Activated CD4-positive, alpha-beta T cell treated with anti-CD3 and anti-CD28 coated beads, Interleukin-2, amount 10 ng/mL, durations not matched to agents 7 days and 5 days (primary cell): ENCODE results near the gene CDH11. TPM values are rescaled to one million over a fixed set of nuclear protein-coding genes. Genes with fewer than 3 reads are reported as not detected.

Experiments
- CTCF ChIA-PET: fragments of 350-600 bp; sonication (Branson Sonifier 250); formaldehyde crosslinking; loops from one replicate; lab custom pipeline; 2021; ENCODE audit warnings: antibody characterized with exemption; lab: Charles Lee
- POLR2A ChIA-PET: fragments of 350-600 bp; sonication (Branson Sonifier 250); formaldehyde crosslinking; loops from one replicate; lab custom pipeline; 2021; ENCODE audit warnings: antibody characterized with exemption; lab: Charles Lee
- DNase-seq: peaks from one replicate; pipeline ENCODE4 v3.0.0-alpha.2; 2020
- H3K27ac Mint-ChIP-seq: one replicate; pipeline ENCODE4 v1.8.0; 2021; ENCODE audit warnings: mild to moderate bottlenecking, moderate library complexity, mixed read lengths
- H3K27me3 Mint-ChIP-seq: one replicate; pipeline ENCODE4 v1.8.0; 2021; ENCODE audit warnings: mixed read lengths
- H3K36me3 Mint-ChIP-seq: one replicate; pipeline ENCODE4 v1.8.0; 2021; ENCODE audit warnings: low read depth, mixed read lengths
- H3K4me1 Mint-ChIP-seq: one replicate; pipeline ENCODE4 v1.8.0; 2021; ENCODE audit warnings: mixed read lengths
- H3K4me3 Mint-ChIP-seq: one replicate; pipeline ENCODE4 v1.8.0; 2021; ENCODE audit warnings: mild to moderate bottlenecking, moderate library complexity, mixed read lengths
- H3K9me3 Mint-ChIP-seq: one replicate; pipeline ENCODE4 v1.8.0; 2021; ENCODE audit warnings: mixed read lengths
- total RNA-seq, 2 experiments: library from RNA; stranded (reverse); gene quantifications; one replicate each; pipeline ENCODE4 v1.2.3, GENCODE V29; 2021

CDH11 gene
- total RNA-seq, 2 experiments from 2014 or later, result not detected

DNA sequence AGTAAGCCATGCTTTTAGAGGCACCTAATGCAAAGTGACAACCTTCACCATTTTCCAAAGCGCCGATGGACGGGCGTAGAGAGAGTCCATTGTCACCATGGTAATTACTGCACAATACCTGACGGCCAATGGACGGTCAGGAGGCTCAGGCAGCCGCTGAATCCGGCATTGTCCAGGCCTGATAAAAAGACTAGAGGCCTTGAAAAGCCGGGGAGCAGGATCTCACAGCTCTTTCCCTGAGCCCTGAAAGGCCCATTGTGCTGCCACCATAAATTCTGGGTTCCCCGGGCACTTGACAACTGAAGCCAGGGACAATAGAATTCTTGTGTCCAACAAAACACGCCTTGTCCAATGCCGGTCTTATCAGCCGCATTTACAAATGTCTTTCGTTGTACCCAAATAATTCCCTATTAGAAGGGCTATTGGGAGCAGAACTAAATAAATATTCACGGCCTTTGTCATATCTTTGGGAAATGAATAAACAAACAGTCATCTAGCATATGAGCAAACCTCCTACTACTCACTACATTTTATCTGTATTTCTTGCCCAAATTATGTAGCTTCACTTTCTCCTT is 62.4 kb downstream of the CDH11 start:
- CTCF ChIA-PET, result no interaction called here

DNA sequence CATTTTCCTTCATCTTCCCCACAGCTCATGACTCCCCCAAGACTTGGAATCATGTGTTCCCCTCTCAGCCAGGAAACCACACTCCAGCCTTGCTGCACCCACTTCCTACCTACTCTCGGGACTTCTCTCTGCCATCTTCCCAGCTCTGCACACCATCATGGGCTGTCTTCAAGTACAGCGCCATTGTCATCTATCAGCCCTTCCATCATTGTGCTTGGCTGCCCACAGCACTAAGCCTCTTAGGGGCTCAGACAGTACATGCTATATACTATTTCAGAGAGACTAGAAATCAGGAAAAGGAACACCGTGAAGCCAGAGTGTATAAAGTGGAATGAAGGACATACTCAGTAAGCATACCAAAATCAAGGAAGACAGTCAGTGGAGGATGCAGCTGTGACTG is 64.7 kb downstream of the CDH11 start:
- POLR2A ChIA-PET, result no interaction called here
- no peak for DNase-seq
- no peaks in the 10 kb centered on the region for H3K4me1 Mint-ChIP-seq
- H3K9me3 Mint-ChIP-seq, result peaks cover 4% of the 10 kb centered on the region
- no peaks in the 10 kb centered on the region for H3K27me3 Mint-ChIP-seq
- no peak overlapping the region for H3K4me3 Mint-ChIP-seq
- H3K36me3 Mint-ChIP-seq, result no peaks in the 10 kb centered on the region
- H3K27ac Mint-ChIP-seq, result no peak overlapping the region
- CTCF ChIA-PET, result no interaction called here

More for the DNA sequence above, 62.4 kb downstream of the CDH11 start:
- Mint-ChIP-seq H3K4me3 (no peak overlapping the region), H3K27ac (no peak overlapping the region), H3K4me1 (no peaks in the 10 kb centered on the region), H3K36me3 (no peaks in the 10 kb centered on the region), H3K27me3 (no peaks in the 10 kb centered on the region), H3K9me3 (no peaks in the 10 kb centered on the region)
- DNase-seq, result no peak
- POLR2A ChIA-PET, result no interaction called here

DNA sequence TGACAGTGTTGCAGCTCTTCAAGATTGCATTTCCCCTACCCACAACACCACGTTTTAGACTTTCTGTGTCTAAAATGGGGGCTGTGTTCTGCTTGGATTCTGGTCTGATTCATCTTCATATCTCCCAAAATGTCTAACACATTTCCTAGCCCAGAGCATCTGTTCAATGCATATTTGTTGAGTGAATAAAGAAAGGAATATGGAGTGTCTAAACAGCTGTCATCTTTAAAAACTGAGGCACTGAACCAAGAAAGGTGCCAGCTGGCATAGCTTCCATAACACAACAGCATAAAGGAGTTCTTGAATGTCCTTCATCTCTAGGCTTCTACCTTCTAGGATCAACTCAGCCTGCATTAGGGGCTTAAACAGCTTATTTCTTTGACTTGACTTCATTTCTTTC is 67.4 kb downstream of the CDH11 start:
- H3K27ac Mint-ChIP-seq, result no peak overlapping the region
- no peaks in the 10 kb centered on the region for H3K36me3 Mint-ChIP-seq
- DNase-seq, result no peak
- H3K27me3 Mint-ChIP-seq, result no peaks in the 10 kb centered on the region
- no peak overlapping the region for H3K4me3 Mint-ChIP-seq
- peaks cover 4% of the 10 kb centered on the region for H3K9me3 Mint-ChIP-seq
- H3K4me1 Mint-ChIP-seq, result no peaks in the 10 kb centered on the region
- ChIA-PET CTCF (no interaction called here), POLR2A (no interaction called here)

GRCh38 chr16:65049679-65050078 is 72.2 kb downstream of the CDH11 start:
- ChIA-PET CTCF (no interaction called here), POLR2A (no interaction called here)
- Mint-ChIP-seq H3K27ac (no peak overlapping the region), H3K36me3 (no peaks in the 10 kb centered on the region), H3K4me1 (no peaks in the 10 kb centered on the region), H3K27me3 (no peaks in the 10 kb centered on the region), H3K4me3 (no peak overlapping the region), H3K9me3 (peaks cover 4% of the 10 kb centered on the region)
- DNase-seq, result no peak

DNA sequence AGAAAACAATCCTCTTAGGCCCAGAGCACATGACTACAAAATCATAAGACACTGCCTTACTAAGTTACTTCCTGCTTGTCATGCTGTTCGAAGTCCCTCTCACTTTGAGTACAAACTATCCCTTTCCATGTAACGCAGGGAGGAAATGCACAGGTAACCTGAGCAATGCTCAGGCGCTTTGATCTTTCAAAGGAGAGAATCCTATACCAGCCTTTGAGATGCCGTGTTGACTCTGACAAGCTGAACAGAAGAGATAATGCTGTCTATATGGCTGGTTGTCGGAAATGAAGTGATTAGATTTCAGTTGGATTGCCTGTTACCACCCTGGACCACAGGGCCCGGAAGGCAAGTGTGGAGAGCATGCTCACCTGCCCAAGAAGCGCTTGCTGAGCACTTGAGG is 75.9 kb downstream of the CDH11 start:
- Mint-ChIP-seq H3K36me3 (no peaks in the 10 kb centered on the region), H3K9me3 (peaks cover 2% of the 10 kb centered on the region), H3K4me1 (no peaks in the 10 kb centered on the region), H3K27ac (no peak overlapping the region), H3K4me3 (no peak overlapping the region), H3K27me3 (no peaks in the 10 kb centered on the region)
- ChIA-PET CTCF (no interaction called here), POLR2A (no interaction called here)
- no peak for DNase-seq

GRCh38 chr16:65044873-65045272 is 77.0 kb downstream of the CDH11 start:
- ChIA-PET CTCF (no interaction called here), POLR2A (no interaction called here)
- no peak overlapping the region for H3K27ac Mint-ChIP-seq
- no peaks in the 10 kb centered on the region for H3K27me3 Mint-ChIP-seq
- H3K4me3 Mint-ChIP-seq, result no peak overlapping the region
- peaks cover 2% of the 10 kb centered on the region for H3K9me3 Mint-ChIP-seq
- DNase-seq, result no peak
- H3K36me3 Mint-ChIP-seq, result no peaks in the 10 kb centered on the region
- H3K4me1 Mint-ChIP-seq, result no peaks in the 10 kb centered on the region

DNA sequence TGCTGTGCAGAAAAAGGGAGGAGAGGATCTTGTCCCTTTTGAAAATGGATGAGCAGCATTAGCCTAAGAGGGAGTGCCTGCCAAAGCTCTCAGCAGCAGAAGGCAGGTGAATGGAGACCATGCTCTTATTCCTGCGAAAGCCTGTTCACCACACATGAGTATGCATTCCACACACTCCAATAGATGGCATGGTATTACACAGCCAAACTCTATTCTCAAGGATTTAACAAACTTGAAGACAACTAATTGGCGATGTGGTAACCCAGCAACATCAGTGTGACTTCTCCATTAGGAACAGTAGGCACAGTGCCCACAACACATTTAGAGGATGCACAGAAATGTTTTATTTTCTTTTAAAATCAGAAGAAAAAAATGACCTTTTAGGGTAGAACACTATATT is 77.8 kb downstream of the CDH11 start:
- Mint-ChIP-seq H3K27me3 (no peaks in the 10 kb centered on the region), H3K4me1 (no peaks in the 10 kb centered on the region), H3K36me3 (no peaks in the 10 kb centered on the region), H3K27ac (no peak overlapping the region), H3K4me3 (no peak overlapping the region), H3K9me3 (peaks cover 2% of the 10 kb centered on the region)
- CTCF ChIA-PET, result no interaction called here
- POLR2A ChIA-PET, result no interaction called here
- no peak for DNase-seq

DNA sequence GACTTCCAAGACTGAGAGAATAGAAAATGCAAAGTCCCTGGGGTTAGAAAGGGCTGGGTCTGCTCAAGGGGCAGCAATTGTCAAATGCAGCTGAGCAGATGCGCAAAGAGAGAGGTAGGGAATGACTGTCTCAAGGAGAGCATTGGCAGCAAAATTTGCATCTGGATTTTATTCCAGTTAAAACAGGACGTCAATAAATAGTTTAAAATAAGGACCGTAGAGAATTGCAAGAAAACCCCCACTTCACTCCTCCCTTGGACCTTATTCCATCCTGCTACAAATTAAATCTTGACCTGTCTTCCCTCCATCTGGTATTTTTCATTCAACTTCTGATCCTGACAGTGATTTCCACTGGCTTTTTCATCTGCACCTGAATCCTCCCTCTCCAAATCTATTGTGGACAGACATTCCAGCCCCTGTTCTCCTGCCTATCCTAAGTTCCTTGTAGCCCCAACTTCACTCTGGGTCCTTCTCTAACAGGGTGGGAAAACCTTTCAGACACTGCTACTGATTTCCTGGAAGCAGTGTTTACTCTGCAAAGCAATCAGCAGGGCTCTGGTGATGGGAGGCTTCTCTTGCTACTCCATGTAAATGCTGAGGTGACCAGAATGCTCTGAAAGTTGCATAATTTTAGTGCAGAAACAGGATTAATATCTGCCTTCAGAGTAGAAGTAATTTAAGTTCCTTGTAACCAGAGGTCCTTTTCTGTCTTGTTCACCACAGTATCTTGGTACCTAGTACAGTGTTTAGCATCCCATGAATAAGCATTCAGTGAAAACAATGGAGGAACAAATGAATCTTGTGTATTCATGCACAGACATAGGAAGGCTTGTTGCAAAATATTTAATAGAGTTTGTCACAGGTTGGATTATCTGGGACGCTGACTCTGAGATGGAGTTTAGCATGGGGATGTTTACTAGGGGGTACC is 79.2 kb downstream of the CDH11 start:
- POLR2A ChIA-PET, result no interaction called here
- Mint-ChIP-seq H3K27me3 (no peaks in the 10 kb centered on the region), H3K4me3 (no peak overlapping the region), H3K9me3 (peaks cover 6% of the 10 kb centered on the region), H3K36me3 (no peaks in the 10 kb centered on the region), H3K4me1 (no peaks in the 10 kb centered on the region), H3K27ac (no peak overlapping the region)
- DNase-seq, result no peak
- CTCF ChIA-PET, result no interaction called here

GRCh38 chr16:65041667-65042066 is 80.2 kb downstream of the CDH11 start:
- no peaks in the 10 kb centered on the region for H3K4me1 Mint-ChIP-seq
- POLR2A ChIA-PET, result no interaction called here

GRCh38 chr16:65038100-65038499 is 83.8 kb downstream of the CDH11 start:
- no peaks in the 10 kb centered on the region for H3K4me1 Mint-ChIP-seq
- no peaks in the 10 kb centered on the region for H3K36me3 Mint-ChIP-seq
- H3K27ac Mint-ChIP-seq, result no peak overlapping the region
- ChIA-PET POLR2A (no interaction called here), CTCF (no interaction called here)
- no peak for DNase-seq
- H3K4me3 Mint-ChIP-seq, result no peak overlapping the region
- no peaks in the 10 kb centered on the region for H3K27me3 Mint-ChIP-seq
- H3K9me3 Mint-ChIP-seq, result peaks cover 6% of the 10 kb centered on the region

More at GRCh38 chr16:65041667-65042066, 80.2 kb downstream of the CDH11 start:
- Mint-ChIP-seq H3K4me3 (no peak overlapping the region), H3K36me3 (no peaks in the 10 kb centered on the region), H3K27ac (no peak overlapping the region), H3K27me3 (no peaks in the 10 kb centered on the region), H3K9me3 (peaks cover 6% of the 10 kb centered on the region)
- no peak for DNase-seq
- CTCF ChIA-PET, result no interaction called here

DNA sequence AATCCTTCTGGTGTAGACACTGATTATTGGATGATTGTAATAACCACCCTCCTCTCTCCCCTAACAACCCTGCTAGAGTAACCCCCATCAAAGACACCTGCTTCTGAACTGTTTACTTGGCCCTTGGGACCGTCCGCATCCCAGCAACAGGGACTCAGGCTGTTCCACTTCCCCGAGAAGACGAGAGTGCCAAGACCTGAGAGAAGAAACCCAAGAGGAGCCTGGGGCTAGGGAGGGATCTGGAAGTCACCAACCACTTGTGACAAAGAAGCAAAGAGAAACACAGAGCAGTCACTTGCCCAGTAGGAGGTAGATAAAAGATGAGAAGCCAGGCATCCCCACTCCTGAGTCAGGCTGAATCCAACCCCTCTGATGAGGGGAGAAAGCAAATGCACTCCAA is 84.3 kb downstream of the CDH11 start:
- no peak for DNase-seq
- ChIA-PET POLR2A (no interaction called here), CTCF (no interaction called here)
- no peak overlapping the region for H3K27ac Mint-ChIP-seq
- H3K9me3 Mint-ChIP-seq, result peaks cover 6% of the 10 kb centered on the region
- no peaks in the 10 kb centered on the region for H3K36me3 Mint-ChIP-seq
- no peaks in the 10 kb centered on the region for H3K4me1 Mint-ChIP-seq
- H3K27me3 Mint-ChIP-seq, result no peaks in the 10 kb centered on the region
- no peak overlapping the region for H3K4me3 Mint-ChIP-seq

DNA sequence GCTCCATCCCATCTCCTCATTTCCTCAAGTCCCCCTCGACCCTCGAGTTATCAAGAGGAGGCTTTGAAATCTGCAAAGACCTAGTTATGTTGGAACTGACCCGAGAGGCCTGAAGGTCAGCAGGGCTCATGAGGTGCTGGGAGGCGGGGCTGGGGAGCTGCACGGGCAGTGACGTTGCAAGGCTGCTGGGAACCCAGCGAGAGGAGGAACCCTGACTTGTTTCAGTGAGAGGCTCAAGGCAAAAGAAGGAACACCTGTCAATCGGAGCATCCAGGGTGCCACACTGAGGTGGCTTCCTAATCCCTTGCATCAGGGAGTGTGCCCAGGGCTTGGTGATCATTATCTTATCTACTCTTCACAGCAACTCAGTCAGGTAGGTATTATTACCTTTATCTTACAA is 86.9 kb downstream of the CDH11 start:
- ChIA-PET POLR2A (no interaction called here), CTCF (no interaction called here)
- no peaks in the 10 kb centered on the region for H3K4me1 Mint-ChIP-seq
- no peaks in the 10 kb centered on the region for H3K36me3 Mint-ChIP-seq
- H3K27me3 Mint-ChIP-seq, result no peaks in the 10 kb centered on the region
- H3K9me3 Mint-ChIP-seq, result peaks cover 4% of the 10 kb centered on the region
- H3K4me3 Mint-ChIP-seq, result no peak overlapping the region
- H3K27ac Mint-ChIP-seq, result no peak overlapping the region
- no peak for DNase-seq

DNA sequence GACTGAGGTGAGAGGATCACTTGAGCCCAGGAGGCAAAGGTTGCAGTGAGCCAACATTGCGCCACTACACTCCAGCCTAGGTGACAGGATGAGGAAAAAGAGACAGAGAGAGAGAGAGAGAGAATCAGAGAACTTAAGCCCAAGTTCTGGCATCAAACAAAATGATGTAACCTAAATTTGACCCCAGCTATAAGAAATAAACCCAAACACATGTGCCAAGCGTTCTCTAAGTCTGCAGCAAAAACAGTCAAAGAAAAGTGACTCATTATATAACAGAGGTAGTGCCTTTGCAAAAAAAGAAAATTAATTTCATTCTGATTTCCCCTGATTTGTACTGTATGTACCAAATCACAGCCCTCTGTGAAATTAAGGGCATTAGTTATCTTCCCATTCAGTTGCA is 89.5 kb downstream of the CDH11 start:
- no peaks in the 10 kb centered on the region for H3K9me3 Mint-ChIP-seq
- H3K27me3 Mint-ChIP-seq, result no peaks in the 10 kb centered on the region
- no peaks in the 10 kb centered on the region for H3K4me1 Mint-ChIP-seq
- H3K27ac Mint-ChIP-seq, result no peak overlapping the region
- no peak for DNase-seq
- no peaks in the 10 kb centered on the region for H3K36me3 Mint-ChIP-seq
- CTCF ChIA-PET, result no interaction called here
- no peak overlapping the region for H3K4me3 Mint-ChIP-seq
- POLR2A ChIA-PET, result no interaction called here
